ENCODE results near the gene FAM20B.
A peak's percentile ranks its signal among the peaks of the same experiment; 100 is the strongest.

GRCh38 chr1:179079113-179079761 lies 53.5 kb downstream of the FAM20B start:
- 0 out of 2 replicates have a peak, but pooled peaks have one; percentile 11 for TF ChIP-seq BCL6 (CRISPR knock-in tag; IDR thresholded peaks at IDR 0.05)
- no peak for TF ChIP-seq MED13 (CRISPR knock-in tag; IDR thresholded peaks at IDR 0.05)
- TF ChIP-seq, protein P1, sequence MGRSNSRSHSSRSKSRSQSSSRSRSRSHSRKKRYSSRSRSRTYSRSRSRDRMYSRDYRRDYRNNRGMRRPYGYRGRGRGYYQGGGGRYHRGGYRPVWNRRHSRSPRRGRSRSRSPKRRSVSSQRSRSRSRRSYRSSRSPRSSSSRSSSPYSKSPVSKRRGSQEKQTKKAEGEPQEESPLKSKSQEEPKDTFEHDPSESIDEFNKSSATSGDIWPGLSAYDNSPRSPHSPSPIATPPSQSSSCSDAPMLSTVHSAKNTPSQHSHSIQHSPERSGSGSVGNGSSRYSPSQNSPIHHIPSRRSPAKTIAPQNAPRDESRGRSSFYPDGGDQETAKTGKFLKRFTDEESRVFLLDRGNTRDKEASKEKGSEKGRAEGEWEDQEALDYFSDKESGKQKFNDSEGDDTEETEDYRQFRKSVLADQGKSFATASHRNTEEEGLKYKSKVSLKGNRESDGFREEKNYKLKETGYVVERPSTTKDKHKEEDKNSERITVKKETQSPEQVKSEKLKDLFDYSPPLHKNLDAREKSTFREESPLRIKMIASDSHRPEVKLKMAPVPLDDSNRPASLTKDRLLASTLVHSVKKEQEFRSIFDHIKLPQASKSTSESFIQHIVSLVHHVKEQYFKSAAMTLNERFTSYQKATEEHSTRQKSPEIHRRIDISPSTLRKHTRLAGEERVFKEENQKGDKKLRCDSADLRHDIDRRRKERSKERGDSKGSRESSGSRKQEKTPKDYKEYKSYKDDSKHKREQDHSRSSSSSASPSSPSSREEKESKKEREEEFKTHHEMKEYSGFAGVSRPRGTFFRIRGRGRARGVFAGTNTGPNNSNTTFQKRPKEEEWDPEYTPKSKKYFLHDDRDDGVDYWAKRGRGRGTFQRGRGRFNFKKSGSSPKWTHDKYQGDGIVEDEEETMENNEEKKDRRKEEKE (IDR thresholded peaks at IDR 0.05), result no peak
- no peak for TF ChIP-seq ZNF446 (CRISPR knock-in tag; IDR thresholded peaks at IDR 0.05)
- TF ChIP-seq CTCF (CRISPR knock-in tag; IDR thresholded peaks at IDR 0.05), result peak; percentile 82
- no peak for TF ChIP-seq GATA4 (IDR thresholded peaks at IDR 0.05; ENCODE audit: borderline replicate concordance, low read depth)
- no peak for TF ChIP-seq POLR2A (IDR thresholded peaks at IDR 0.05; ENCODE audit: insufficient read depth in 1 of 2, low read depth in 2 of 2, low read length in 2 of 2)
- no peak for TF ChIP-seq PBX3 (CRISPR knock-in tag; IDR thresholded peaks at IDR 0.05; ENCODE audit: borderline replicate concordance)
- no peak for TF ChIP-seq ZNF766 (CRISPR knock-in tag; IDR thresholded peaks at IDR 0.05; ENCODE audit: borderline replicate concordance)
- no peak for TF ChIP-seq MYC (CRISPR knock-in tag; IDR thresholded peaks at IDR 0.05; ENCODE audit: borderline replicate concordance)
- no peak for TF ChIP-seq HIVEP1 (CRISPR knock-in tag; IDR thresholded peaks at IDR 0.05)
